ENCODE data around the gene DNAAF1.
A peak's percentile ranks its signal among the peaks of the same experiment; 100 is the strongest.

The DNAAF1 gene

DNA sequence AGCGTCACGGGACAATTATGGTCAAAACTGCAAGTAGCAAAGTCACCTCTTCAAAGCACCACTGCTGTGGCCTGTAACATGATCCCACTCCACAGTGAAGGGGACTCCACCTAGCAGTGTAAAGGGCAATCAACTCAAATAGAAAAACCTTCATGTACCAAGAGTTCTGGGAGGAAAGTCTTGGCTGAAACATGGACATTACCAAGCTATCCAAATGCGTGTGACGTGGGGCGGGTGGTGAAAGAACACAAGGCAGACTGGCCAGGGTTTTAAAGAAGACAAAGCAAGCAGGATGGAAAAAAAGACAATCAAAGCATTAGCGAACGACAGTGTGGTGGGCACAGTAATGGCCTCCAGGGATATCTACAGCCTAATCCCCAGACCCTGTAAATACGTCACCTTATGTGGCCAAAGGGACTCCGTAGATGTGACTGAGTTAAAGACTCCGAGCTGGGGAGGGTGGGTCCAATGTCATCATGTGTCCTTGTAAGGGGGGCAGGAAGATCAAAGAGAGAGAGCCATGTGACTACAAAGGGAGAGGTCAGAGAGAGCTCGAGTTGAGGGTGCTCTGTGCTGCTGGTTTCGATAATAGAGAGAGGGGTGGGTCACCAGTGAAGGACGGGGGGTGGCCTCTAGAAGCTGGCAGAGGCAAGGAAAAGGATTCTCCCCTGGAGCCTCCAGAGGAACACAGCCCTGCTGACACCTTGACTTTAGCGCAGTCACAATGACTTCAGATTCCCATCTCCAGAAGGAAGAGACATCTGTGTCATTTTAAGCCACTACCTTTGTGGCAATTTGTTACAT is 6.1 kb upstream of the DNAAF1 start (continued):
- TF ChIP-seq, protein P1, sequence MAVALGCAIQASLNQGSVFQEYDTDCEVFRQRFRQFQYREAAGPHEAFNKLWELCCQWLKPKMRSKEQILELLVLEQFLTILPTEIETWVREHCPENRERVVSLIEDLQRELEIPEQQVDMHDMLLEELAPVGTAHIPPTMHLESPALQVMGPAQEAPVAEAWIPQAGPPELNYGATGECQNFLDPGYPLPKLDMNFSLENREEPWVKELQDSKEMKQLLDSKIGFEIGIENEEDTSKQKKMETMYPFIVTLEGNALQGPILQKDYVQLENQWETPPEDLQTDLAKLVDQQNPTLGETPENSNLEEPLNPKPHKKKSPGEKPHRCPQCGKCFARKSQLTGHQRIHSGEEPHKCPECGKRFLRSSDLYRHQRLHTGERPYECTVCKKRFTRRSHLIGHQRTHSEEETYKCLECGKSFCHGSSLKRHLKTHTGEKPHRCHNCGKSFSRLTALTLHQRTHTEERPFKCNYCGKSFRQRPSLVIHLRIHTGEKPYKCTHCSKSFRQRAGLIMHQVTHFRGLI (tag by site-specific recombination; IDR thresholded peaks at IDR 0.05): no peak
- TF ChIP-seq, protein P2, sequence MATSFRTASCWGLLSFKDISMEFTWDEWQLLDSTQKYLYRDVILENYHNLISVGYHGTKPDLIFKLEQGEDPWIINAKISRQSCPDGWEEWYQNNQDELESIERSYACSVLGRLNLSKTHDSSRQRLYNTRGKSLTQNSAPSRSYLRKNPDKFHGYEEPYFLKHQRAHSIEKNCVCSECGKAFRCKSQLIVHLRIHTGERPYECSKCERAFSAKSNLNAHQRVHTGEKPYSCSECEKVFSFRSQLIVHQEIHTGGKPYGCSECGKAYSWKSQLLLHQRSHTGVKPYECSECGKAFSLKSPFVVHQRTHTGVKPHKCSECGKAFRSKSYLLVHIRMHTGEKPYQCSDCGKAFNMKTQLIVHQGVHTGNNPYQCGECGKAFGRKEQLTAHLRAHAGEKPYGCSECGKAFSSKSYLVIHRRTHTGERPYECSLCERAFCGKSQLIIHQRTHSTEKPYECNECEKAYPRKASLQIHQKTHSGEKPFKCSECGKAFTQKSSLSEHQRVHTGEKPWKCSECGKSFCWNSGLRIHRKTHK (tag by site-specific recombination; IDR thresholded peaks at IDR 0.05): no peak
- TF ChIP-seq, protein P3, sequence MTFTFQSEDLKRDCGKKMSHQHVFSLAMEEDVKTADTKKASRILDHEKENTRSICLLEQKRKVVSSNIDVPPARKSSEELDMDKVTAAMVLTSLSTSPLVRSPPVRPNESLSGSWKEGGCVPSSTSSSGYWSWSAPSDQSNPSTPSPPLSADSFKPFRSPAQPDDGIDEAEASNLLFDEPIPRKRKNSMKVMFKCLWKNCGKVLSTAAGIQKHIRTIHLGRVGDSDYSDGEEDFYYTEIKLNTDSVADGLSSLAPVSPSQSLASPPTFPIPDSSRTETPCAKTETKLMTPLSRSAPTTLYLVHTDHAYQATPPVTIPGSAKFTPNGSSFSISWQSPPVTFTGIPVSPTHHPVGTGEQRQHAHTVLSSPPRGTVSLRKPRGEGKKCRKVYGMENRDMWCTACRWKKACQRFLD (tag by site-specific recombination; IDR thresholded peaks at IDR 0.05): no peak
- TF ChIP-seq ZNF433 (tag by site-specific recombination; IDR thresholded peaks at IDR 0.05; ENCODE audit: low read depth): no peak
- peak; percentile 47 for TF ChIP-seq GLIS1 (tag by site-specific recombination; IDR thresholded peaks at IDR 0.05)
- TF ChIP-seq ZNF311 (tag by site-specific recombination; IDR thresholded peaks at IDR 0.05; ENCODE audit: borderline replicate concordance): no peak
- TF ChIP-seq ZNF354C (tag by site-specific recombination; IDR thresholded peaks at IDR 0.05; ENCODE audit: borderline replicate concordance, low read depth): no peak
- TF ChIP-seq RBAK (tag by site-specific recombination; IDR thresholded peaks at IDR 0.05): no peak
- peak; percentile 92 for TF ChIP-seq OSR2 (tag by site-specific recombination; IDR thresholded peaks at IDR 0.05)
- TF ChIP-seq ZNF132 (tag by site-specific recombination; IDR thresholded peaks at IDR 0.05; ENCODE audit: borderline replicate concordance): no peak
- TF ChIP-seq, protein P4, sequence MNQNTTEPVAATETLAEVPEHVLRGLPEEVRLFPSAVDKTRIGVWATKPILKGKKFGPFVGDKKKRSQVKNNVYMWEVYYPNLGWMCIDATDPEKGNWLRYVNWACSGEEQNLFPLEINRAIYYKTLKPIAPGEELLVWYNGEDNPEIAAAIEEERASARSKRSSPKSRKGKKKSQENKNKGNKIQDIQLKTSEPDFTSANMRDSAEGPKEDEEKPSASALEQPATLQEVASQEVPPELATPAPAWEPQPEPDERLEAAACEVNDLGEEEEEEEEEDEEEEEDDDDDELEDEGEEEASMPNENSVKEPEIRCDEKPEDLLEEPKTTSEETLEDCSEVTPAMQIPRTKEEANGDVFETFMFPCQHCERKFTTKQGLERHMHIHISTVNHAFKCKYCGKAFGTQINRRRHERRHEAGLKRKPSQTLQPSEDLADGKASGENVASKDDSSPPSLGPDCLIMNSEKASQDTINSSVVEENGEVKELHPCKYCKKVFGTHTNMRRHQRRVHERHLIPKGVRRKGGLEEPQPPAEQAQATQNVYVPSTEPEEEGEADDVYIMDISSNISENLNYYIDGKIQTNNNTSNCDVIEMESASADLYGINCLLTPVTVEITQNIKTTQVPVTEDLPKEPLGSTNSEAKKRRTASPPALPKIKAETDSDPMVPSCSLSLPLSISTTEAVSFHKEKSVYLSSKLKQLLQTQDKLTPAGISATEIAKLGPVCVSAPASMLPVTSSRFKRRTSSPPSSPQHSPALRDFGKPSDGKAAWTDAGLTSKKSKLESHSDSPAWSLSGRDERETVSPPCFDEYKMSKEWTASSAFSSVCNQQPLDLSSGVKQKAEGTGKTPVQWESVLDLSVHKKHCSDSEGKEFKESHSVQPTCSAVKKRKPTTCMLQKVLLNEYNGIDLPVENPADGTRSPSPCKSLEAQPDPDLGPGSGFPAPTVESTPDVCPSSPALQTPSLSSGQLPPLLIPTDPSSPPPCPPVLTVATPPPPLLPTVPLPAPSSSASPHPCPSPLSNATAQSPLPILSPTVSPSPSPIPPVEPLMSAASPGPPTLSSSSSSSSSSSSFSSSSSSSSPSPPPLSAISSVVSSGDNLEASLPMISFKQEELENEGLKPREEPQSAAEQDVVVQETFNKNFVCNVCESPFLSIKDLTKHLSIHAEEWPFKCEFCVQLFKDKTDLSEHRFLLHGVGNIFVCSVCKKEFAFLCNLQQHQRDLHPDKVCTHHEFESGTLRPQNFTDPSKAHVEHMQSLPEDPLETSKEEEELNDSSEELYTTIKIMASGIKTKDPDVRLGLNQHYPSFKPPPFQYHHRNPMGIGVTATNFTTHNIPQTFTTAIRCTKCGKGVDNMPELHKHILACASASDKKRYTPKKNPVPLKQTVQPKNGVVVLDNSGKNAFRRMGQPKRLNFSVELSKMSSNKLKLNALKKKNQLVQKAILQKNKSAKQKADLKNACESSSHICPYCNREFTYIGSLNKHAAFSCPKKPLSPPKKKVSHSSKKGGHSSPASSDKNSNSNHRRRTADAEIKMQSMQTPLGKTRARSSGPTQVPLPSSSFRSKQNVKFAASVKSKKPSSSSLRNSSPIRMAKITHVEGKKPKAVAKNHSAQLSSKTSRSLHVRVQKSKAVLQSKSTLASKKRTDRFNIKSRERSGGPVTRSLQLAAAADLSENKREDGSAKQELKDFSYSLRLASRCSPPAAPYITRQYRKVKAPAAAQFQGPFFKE (tag by site-specific recombination; IDR thresholded peaks at IDR 0.05; ENCODE audit: borderline replicate concordance): no peak
- TF ChIP-seq, protein P5, sequence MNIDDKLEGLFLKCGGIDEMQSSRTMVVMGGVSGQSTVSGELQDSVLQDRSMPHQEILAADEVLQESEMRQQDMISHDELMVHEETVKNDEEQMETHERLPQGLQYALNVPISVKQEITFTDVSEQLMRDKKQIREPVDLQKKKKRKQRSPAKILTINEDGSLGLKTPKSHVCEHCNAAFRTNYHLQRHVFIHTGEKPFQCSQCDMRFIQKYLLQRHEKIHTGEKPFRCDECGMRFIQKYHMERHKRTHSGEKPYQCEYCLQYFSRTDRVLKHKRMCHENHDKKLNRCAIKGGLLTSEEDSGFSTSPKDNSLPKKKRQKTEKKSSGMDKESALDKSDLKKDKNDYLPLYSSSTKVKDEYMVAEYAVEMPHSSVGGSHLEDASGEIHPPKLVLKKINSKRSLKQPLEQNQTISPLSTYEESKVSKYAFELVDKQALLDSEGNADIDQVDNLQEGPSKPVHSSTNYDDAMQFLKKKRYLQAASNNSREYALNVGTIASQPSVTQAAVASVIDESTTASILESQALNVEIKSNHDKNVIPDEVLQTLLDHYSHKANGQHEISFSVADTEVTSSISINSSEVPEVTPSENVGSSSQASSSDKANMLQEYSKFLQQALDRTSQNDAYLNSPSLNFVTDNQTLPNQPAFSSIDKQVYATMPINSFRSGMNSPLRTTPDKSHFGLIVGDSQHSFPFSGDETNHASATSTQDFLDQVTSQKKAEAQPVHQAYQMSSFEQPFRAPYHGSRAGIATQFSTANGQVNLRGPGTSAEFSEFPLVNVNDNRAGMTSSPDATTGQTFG (tag by site-specific recombination; IDR thresholded peaks at IDR 0.05; ENCODE audit: borderline replicate concordance): no peak
- no peak for TF ChIP-seq GLI4 (tag by site-specific recombination; IDR thresholded peaks at IDR 0.05)
- TF ChIP-seq ZNF140 (tag by site-specific recombination; IDR thresholded peaks at IDR 0.05): no peak
- no peak for TF ChIP-seq ZNF138 (tag by site-specific recombination; IDR thresholded peaks at IDR 0.05; ENCODE audit: borderline replicate concordance)
- TF ChIP-seq, protein P6, sequence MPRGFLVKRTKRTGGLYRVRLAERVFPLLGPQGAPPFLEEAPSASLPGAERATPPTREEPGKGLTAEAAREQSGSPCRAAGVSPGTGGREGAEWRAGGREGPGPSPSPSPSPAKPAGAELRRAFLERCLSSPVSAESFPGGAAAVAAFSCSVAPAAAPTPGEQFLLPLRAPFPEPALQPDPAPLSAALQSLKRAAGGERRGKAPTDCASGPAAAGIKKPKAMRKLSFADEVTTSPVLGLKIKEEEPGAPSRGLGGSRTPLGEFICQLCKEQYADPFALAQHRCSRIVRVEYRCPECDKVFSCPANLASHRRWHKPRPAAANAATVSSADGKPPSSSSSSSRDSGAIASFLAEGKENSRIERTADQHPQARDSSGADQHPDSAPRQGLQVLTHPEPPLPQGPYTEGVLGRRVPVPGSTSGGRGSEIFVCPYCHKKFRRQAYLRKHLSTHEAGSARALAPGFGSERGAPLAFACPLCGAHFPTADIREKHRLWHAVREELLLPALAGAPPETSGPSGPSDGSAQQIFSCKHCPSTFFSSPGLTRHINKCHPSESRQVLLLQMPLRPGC (tag by site-specific recombination; IDR thresholded peaks at IDR 0.05): no peak
- TF ChIP-seq ZNF23 (tag by site-specific recombination; IDR thresholded peaks at IDR 0.05; ENCODE audit: borderline replicate concordance): no peak
- no peak for TF ChIP-seq ZNF404 (tag by site-specific recombination; IDR thresholded peaks at IDR 0.05)
- TF ChIP-seq, protein P7, sequence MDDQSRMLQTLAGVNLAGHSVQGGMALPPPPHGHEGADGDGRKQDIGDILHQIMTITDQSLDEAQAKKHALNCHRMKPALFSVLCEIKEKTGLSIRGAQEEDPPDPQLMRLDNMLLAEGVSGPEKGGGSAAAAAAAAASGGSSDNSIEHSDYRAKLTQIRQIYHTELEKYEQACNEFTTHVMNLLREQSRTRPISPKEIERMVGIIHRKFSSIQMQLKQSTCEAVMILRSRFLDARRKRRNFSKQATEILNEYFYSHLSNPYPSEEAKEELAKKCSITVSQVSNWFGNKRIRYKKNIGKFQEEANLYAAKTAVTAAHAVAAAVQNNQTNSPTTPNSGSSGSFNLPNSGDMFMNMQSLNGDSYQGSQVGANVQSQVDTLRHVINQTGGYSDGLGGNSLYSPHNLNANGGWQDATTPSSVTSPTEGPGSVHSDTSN (CRISPR knock-in tag; IDR thresholded peaks at IDR 0.05): no peak
- TF ChIP-seq ZNF302 (tag by site-specific recombination; IDR thresholded peaks at IDR 0.05; ENCODE audit: low read depth): no peak
- no peak for TF ChIP-seq ZNF561 (tag by site-specific recombination; IDR thresholded peaks at IDR 0.05; ENCODE audit: borderline replicate concordance)
- no peak for TF ChIP-seq ZNF211 (tag by site-specific recombination; IDR thresholded peaks at IDR 0.05; ENCODE audit: low read depth)
- TF ChIP-seq ZNF530 (tag by site-specific recombination; IDR thresholded peaks at IDR 0.05; ENCODE audit: low read depth): no peak
